ENCODE results near the gene PHF21A. TPM values are rescaled to one million over a fixed set of nuclear protein-coding genes. Genes with fewer than 3 reads are reported as not detected.

The PHF21A gene
- total and polyA plus RNA-seq, 2 of the 13 experiments (the other 11 are each of a cell fraction or from before 2014, with no cell fraction given) = 4.1 to 34.6 TPM

GRCh38 chr11:45937916-45938315 is 183.3 kb downstream of the PHF21A start:
- ChIA-PET CTCF (ENCODE audit: low intra/inter-chr PET ratio, low total read pairs) (no interaction called here), POLR2A (no interaction called here)
- Histone ChIP-seq H3K4me3 (replicated peaks in 1 of 3; ENCODE audit: insufficient read depth in 1 of 3, low read depth in 2 of 3, low read length in 3 of 3) (no peak overlapping the region), H3K4me1 (ENCODE audit: insufficient read depth, low read length) (peaks cover 12% of the 10 kb centered on the region; the same call in 1 of the 2 replicates), H3K27ac (ENCODE audit: extremely low read length, insufficient read depth, low read length) (no peak overlapping the region), H2AFZ (ENCODE audit: low read length) (no peak overlapping the region), H4K20me1 (ENCODE audit: insufficient read depth, low read length) (no peaks in the 10 kb centered on the region), H3K36me3 (replicated peaks in 1 of 2; ENCODE audit: control insufficient read depth in 1 of 2, insufficient read depth in 2 of 2, low read length in 2 of 2) (peaks cover 9 to 34% of the 10 kb centered on the region in 2 experiments; a peak in 4 of 5 replicates), H3K9ac (ENCODE audit: insufficient read depth, low read depth, low read length) (no peak overlapping the region), H3K9me3 (ENCODE audit: low read length) (no peaks in the 10 kb centered on the region), H3K4me2 (ENCODE audit: low read depth, low read length) (no peak overlapping the region), H3K27me3 (ENCODE audit: control insufficient read depth in 1 of 2, insufficient read depth in 2 of 2, low read length in 2 of 2) (no peaks in the 10 kb centered on the region), H3K79me2 (ENCODE audit: insufficient read depth, low read length) (no peaks in the 10 kb centered on the region)
- WGBS (ENCODE audit: low lambda C conversion rate) = 91% methylated on average over 10 of the region's 10 CpGs
- ATAC-seq (no peak), DNase-seq (ENCODE audit: low spot score) (no peak), FAIRE-seq (no peak)
- no TSS peak for BruUV-seq (replicated peaks)
- intact Hi-C loops (cut with micrococcal nuclease; ENCODE audit: unreplicated experiment) (no loop called here), in situ Hi-C loops (cut with HindIII; ENCODE audit: extremely low pct_ligation_motif_present, low pct_unique_long_range_greater_than_20kb) (no loop called here)
- no peak for TF ChIP-seq HOXA5 (CRISPR knock-in tag; IDR thresholded peaks at IDR 0.05)
- TF ChIP-seq ZNF333 (CRISPR knock-in tag; IDR thresholded peaks at IDR 0.05; ENCODE audit: borderline replicate concordance) = no peak

GRCh38 chr11:45936511-45937054 is 184.7 kb downstream of the PHF21A start:
- H3K4me3 ChIP-seq (replicated peaks in 1 of 3; ENCODE audit: insufficient read depth in 1 of 3, low read depth in 2 of 3, low read length in 3 of 3) = no peak overlapping the region
- no peaks in the 10 kb centered on the region for H3K79me2 ChIP-seq (ENCODE audit: insufficient read depth, low read length)
- no peak for ATAC-seq
- no peak overlapping the region for H3K27ac ChIP-seq (ENCODE audit: extremely low read length, insufficient read depth, low read length)
- H3K4me2 ChIP-seq (ENCODE audit: low read depth, low read length) = no peak overlapping the region
- H4K20me1 ChIP-seq (ENCODE audit: insufficient read depth, low read length) = no peaks in the 10 kb centered on the region
- ChIA-PET POLR2A (no interaction called here), CTCF (ENCODE audit: low intra/inter-chr PET ratio, low total read pairs) (no interaction called here)
- no peak overlapping the region for H3K9ac ChIP-seq (ENCODE audit: insufficient read depth, low read depth, low read length)
- peaks cover 9 to 34% of the 10 kb centered on the region in 2 experiments; a peak in 4 of 5 replicates for H3K36me3 ChIP-seq (replicated peaks in 1 of 2; ENCODE audit: control insufficient read depth in 1 of 2, insufficient read depth in 2 of 2, low read length in 2 of 2)
- intact Hi-C loops (cut with micrococcal nuclease; ENCODE audit: unreplicated experiment) (no loop called here), in situ Hi-C loops (cut with HindIII; ENCODE audit: extremely low pct_ligation_motif_present, low pct_unique_long_range_greater_than_20kb) (no loop called here)
- TF ChIP-seq ZZZ3 (CRISPR knock-in tag; IDR thresholded peaks at IDR 0.05; ENCODE audit: borderline replicate concordance) (no peak), ZNF589 (CRISPR knock-in tag; conservative IDR thresholded peaks at IDR 0.05) (no peak), BRCA1 (CRISPR knock-in tag; IDR thresholded peaks at IDR 0.05) (no peak), RBAK (CRISPR knock-in tag; IDR thresholded peaks at IDR 0.05) (no peak), CENPX (CRISPR knock-in tag; IDR thresholded peaks at IDR 0.05) (no peak), ZNF567 (CRISPR knock-in tag; IDR thresholded peaks at IDR 0.05; ENCODE audit: borderline replicate concordance) (no peak), ZEB1 (IDR thresholded peaks at IDR 0.05; ENCODE audit: insufficient replicate concordance, low read depth) (no peak), KLF6 (CRISPR knock-in tag; IDR thresholded peaks at IDR 0.05) (no peak), NCOA2 (CRISPR knock-in tag; IDR thresholded peaks at IDR 0.05) (no peak), CHCHD3 (CRISPR knock-in tag; IDR thresholded peaks at IDR 0.05) (no peak), ZNF354B (CRISPR knock-in tag; IDR thresholded peaks at IDR 0.05) (no peak), ATF4 (CRISPR knock-in tag; IDR thresholded peaks at IDR 0.05) (no peak), HDAC2 (CRISPR knock-in tag; IDR thresholded peaks at IDR 0.05) (no peak)
- TF ChIP-seq, protein P1, sequence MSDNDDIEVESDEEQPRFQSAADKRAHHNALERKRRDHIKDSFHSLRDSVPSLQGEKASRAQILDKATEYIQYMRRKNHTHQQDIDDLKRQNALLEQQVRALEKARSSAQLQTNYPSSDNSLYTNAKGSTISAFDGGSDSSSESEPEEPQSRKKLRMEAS (IDR thresholded peaks at IDR 0.05) = no peak
- peaks cover 12% of the 10 kb centered on the region; the same call in 1 of the 2 replicates for H3K4me1 ChIP-seq (ENCODE audit: insufficient read depth, low read length)
- no peak overlapping the region for H2AFZ ChIP-seq (ENCODE audit: low read length)
- no TSS peak for BruUV-seq (replicated peaks)
- no peaks in the 10 kb centered on the region for H3K9me3 ChIP-seq (ENCODE audit: low read length)
- H3K27me3 ChIP-seq (ENCODE audit: control insufficient read depth in 1 of 2, insufficient read depth in 2 of 2, low read length in 2 of 2) = no peaks in the 10 kb centered on the region
- FAIRE-seq = no peak
- DNase-seq (ENCODE audit: low spot score) = no peak
- WGBS (ENCODE audit: low lambda C conversion rate) = 97% methylated on average over 4 of the region's 4 CpGs
